HG03520 (cell line): ENCODE data around the gene LSAMP.

Source experiments
- ATAC-seq: cut with Tn5 transposase; IDR thresholded peaks from one replicate; pipeline ENCODE4 v1.9.1; 2021; ENCODE audit warnings: mild to moderate bottlenecking, moderate library complexity; ENCODE audit not compliant: unreplicated experiment

LSAMP gene

DNA sequence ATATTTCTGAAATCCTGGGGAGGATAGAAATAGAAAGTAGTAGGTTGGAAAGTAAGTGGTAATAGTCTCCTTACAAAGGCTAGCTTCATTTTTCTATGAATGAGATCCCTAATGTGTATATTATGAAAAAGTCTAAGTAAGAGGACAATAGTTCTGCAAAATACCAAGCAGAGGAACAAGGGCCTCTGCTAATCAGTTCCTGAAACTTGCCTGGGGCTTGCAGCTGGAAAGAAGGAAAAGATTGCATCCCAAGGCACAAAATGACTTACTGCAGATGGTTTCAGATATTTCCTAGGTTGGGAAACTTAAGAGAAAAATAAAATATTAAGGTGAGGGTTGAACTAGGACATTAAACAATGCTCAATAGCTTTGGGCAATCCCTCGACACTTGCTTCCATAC lies 528.4 kb downstream of the LSAMP start:
- no peak for ATAC-seq

DNA sequence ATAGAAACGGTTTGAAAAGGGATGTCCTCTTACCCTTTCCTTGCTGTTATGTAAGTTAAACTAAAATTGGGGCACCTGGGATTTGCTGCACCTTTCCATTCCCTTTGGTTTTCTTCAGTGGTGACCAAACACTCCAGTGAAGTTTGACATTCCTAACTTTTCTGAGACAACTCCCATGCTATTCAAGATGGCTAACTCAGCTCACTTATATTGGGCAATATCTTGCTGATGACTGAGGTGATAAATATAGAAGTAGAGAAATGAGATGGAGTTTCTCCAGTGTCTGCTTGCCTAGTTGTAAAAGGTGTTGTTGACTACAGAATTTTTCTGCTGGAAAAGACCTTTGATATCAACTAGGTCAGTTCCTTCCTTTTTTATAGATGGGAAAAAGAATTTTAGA lies 530.2 kb downstream of the LSAMP start:
- no peak for ATAC-seq

DNA sequence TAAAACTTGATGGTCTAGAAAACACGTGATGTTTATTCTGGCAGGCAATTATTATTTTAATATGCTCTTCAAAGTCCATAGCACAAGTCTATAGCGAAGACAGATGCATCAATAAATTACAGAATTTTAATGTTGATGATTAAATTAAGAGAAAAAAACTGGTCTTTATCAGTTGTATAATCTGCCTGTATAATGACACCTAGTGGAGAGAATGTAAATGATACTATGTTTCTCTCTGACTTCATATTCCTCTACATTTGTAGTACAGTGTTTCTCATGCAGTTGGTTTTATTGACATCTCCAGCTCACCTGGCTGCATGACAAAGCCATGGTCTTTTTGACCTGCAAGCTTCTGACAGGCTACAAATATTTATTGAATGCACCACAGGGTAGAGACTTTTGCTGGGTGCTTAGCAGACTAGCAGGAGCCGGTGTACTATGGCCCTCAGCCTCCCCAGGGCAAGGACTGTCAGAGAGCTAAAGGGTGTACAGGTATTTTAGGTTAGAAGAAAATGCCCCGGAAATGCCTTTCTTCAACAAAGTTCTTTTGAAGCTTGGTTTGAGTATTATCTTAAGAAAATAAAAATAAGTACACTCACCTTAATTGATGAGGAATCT lies 532.1 kb downstream of the LSAMP start:
- ATAC-seq: no peak

DNA sequence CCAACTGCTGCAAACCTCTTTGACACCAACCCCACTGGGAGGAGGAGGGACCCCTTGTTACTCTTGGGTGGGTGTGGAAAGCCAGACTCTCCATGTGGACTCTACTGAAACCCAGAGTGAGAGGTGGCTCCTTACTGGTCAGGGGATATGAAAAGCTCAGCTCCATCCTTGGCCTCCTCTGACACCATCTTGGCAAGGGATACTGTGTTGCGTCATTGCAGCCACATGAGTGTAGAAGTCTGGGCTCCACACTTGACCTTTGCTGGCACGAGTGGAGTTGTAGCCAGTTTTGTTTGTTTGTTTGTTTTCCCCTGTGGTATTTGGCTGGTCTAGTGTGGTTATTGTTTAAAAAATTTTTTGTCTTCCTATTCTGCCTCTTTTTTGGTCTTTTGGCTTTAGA lies 532.9 kb downstream of the LSAMP start:
- no peak for ATAC-seq

DNA sequence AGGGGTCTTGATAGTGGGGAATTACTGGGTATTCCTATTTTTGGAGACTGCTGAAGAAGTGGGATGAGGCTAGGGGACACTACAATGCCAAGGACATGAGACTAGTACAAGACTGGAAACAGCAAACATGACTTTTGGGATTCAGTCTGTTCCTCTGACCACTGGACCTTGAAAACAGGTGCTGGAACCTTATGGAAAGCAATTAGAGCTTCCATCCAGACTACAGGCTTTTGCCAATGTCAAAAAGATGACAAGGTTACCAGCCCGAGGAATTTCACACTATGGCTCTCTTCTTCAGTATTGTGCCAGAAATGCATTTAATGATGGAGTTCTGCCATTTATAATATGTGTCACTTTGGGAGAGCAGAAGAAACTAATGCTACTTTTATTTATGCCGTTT lies 539.4 kb downstream of the LSAMP start:
- ATAC-seq: no peak

DNA sequence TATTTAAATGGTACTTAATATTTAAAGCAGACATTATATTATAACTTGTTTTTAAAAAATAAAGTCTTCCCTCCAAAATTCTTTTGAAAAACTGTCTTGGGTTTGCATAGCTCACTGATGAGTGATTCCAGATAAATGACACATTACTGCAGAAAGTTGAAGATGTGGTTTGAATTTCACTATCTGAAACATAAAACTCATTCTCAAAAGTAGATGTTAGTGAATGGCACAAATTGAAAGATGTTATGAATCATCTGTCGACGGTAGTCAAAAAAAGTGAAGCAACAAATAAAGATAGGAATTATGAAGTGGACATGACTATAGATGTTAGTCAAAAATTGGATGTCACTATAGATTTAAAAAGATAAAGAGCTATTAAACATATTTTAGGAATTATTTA lies 541.4 kb downstream of the LSAMP start:
- no peak for ATAC-seq

DNA sequence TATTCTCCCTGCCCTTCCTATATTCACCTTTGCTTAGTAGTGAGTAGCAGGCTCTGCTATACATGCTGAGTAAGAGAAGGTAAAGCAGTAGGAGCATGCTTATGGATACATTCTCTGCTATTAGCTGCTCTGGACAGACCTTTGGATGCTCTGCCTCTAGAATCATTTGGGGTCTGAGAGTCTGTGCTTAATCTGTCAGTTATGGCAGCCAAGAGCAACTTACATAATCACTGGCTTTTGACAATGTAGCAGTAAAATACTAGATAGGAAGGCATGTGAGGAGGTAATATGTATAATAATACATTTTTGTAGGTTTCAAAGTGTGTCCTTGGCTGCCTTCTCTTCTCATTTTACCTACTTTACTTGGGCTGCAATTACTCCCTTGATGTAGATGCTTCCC lies 544.3 kb downstream of the LSAMP start:
- ATAC-seq: no peak

DNA sequence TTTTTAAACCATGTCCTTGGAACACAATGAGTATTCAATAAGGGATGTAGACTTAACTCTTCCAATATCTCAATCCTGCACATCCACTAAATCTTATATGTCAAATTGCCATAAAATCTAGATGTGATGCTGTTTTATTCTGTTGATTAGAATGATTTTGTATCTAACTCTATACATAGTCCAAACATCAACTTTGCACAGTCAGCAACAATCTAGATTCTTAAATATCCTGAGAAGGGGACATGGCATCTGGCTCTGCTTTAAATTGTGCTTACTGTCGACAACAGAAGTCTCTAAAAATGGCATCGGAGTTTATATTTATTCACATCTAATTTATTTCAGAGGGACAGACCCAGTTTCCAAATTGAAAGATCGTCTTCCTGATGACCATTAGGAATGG lies 545.8 kb downstream of the LSAMP start:
- ATAC-seq: no peak

DNA sequence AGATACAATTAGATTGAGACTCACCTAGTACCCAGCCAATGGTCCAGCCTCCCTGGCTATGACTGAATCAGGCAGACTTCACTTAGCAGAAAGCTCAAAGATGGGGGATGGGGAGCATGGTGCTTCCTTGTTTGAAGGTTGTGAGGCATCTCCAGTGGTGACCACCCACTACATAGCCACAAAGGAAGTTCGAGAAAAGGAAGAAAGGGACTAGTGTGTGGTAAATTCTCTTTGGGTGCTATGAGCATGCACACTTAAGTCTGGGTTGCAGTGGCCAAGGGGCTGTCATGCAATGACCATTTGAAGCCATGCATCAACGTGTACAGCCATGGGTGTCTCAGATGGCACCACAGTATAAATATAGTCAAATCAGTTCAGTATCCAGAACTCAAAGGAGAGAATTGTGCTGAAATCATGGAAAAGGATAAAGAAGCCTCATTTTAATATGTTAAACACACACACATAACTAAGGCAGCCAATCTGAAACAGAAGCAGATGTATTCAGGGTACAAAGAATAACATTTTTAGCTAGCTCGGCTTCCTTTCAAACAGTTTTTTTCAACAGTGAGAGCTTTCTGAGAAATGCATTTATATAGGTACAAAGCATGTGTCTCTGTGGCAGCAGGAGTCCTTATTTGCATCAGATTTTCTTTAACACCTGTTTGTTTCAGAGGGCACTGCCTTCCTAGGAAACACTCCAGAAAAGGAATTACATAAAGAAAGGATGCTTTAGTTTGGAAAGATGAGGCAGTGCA lies 546.5 kb downstream of the LSAMP start:
- ATAC-seq: no peak

DNA sequence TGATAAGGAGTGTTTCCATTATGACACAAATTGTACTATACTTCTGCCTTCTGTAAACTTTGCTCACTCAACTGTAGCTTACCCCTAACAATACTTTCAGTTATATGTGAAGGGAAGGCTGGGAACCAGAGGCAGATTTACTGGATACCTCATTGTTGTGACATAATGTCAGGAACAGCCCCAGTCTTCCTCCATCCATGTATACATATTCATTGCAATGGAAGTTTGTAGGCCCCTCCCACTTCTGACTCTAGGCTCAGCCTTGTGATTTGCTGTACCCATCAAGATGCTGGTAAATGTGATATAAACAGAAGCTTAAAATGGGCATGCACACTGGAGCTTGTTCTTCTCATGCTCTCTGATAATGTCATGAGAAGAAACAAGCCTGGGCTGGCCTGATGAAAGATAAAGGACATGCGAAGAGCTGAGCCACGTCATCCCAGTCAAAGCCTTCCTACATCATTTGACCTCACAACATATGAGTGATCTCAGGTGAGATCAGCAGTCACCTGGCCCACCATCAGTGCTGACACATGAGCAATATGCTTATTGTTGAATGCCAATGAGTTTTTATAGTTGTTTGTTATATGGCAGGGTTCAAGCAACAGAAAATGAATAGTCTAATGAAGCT lies 554.2 kb downstream of the LSAMP start:
- no peak for ATAC-seq

DNA sequence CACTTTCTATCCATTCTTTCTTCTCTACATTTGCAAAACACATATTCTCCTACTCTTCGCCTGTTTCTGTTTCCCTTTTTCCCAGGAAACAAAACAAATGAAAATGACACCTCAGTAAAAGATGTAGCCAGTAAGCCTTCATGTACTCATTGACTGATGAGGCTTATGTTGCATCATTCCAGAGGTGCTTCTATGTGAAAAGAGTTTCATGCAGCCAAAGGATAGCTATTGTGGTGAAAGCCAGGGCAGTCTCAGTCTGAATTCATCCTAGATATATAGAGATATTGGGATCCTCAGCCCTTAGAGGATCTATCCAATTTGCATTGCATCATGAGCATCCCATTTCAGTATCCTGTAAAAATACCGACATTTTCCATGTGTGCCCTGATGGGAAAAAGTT lies 554.7 kb downstream of the LSAMP start:
- no peak for ATAC-seq

DNA sequence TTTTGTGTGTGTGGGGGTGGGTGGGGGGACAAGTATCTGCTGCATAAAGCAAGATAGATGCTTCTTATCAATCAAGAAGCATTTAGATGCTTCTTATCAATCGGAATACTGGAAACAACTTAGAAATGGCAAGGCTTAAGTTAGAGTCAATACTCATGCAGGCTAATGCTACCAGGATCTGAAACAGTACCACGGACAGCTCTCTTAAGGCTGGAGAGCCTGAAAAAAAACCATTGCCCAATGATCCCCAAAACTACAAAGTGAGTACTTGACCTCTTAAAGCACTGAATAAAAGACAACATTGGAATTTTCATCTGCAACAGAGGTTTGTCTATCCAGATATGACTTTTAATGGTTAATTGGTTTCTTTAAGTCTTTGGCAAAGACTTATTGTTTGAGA lies 559.7 kb downstream of the LSAMP start:
- no peak for ATAC-seq

DNA sequence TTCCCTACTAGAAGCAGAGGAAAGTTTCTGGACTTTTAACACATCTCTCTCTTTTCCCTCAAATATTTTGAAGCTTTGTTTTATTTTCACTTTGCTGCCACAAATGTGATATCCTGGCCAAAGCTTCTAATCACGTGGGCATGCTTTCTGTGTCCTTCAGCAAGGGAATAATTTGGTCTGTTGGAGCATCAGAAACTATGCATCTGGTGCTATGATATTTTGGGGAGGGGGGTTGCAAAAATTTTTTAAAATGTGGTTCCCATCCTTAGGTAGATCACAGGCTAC lies 567.7 kb downstream of the LSAMP start:
- no peak for ATAC-seq

DNA sequence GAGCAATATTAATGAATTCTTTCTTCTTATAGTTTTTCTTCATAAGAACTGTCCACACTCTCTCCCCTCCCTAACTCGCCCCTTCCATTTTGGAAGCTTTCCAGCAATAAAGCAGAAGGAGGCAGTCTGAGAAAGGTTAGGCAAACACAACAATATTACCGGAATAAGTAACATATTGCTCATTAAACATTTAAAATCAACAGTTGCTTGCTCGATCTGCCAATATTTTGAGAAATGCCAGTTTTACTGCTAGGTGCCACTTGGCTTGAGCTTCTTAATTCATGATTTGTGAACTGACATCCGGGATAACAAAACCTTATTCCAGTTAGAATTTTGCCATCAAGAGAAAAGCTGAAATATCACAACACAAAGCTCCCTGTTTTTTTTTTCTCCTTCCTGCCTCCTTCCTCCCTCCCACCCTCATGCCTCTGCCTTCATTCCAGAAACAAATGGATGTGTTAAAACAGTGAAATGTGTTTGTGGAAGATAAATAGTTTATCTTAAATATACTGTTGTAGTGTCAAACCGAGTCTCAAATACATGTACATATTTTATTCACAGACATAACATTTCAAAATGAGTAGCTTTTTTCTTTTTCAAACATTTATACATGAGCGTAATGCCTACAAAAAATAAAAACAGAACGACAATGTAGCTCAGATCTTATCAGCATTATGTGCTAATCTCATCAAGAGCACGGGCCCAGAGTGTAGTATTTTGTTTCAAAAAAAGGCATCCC lies 568.2 kb downstream of the LSAMP start:
- no peak for ATAC-seq

DNA sequence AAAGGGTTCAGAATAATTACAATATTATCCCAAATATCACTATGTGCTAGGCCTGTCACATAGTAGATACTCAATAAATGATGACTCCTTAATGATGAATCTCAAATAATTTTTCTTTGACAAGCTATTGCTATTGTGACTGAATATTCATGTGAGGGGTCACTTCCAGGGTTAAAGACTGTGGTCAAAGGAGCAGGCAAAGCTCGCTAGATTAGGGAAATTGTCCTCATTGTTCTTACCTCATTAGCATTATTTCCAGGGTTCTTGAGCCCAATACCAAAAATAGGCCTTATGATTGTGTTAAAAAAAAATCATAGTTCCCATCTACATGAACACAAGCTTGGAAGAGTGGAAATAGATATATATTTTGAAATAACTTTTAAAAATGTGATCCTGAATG lies 569.8 kb downstream of the LSAMP start:
- no peak for ATAC-seq

DNA sequence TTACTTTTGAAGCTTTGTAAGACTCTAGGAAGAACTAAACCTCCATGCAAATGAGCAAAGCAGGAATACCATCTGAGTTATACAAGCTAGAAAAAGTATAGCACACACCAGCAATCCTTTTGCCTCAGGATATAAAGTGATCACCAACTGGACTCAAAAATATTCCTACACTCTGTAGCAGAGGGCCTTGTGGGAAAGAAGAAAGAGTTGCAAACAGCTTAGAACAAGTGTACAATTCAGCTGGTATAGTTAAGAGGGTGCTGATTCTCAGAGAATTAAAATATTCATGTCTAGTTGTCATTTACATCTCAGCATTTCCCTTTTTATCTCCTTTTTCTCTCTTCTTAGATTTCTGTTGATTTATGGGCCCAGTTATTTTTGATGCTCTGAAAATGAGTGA lies 573.6 kb downstream of the LSAMP start:
- ATAC-seq: no peak

DNA sequence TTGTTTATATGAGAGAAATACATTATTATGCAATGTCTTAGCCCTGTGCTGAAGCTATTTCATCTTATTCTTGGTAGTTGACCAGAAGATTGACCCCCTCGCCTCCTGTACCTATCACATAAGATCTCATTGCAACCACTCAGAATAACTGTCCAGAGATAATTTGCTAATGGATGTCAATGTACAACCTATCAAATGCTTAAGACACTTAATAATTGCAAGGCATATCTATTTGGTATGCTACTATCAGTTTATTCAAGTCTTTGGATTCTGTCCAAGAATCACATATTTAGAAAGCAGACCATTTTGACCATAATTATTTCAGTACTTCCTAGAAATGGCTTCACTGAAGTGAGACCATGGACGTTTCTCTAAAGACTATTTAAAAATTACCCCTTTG lies 580.4 kb downstream of the LSAMP start:
- ATAC-seq: no peak

DNA sequence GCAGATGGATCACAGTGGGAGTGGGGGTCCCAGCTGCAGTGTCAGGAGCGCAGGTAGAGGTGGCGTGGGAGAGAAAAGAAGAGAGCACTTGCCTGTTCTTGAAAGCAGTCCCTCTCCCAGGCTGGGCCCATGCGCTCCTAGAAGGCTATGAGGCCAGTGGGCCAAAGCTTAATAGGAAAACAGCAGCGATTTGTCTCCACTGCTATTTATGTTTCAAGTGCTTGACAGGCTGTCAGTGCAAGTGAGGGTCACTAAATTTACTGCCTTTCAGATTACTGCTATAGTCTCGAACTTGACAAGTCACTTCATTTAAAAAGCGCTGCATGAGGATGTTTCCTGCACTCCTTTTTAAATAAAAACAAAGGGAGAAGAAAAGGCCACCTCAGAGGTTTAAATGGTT lies 582.4 kb downstream of the LSAMP start:
- no peak for ATAC-seq

DNA sequence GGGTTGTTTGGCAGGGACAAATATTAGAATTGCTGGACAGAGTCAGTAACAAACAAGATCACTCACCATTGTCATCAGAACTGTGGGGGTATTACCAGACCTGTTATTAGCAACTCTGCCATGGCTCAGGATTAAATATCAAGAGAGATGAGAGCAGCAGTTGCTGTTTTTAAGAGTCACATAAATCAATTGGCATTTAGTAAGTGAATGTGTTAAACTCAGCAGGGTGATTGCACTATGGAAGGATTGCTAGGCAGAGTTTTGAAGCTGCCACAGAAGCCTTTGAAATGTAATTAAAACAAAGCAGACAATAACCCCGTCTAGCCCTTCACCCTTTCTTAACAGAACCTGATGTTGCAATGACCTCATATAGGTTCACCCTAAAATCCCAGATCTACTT lies 583.2 kb downstream of the LSAMP start:
- ATAC-seq: no peak

DNA sequence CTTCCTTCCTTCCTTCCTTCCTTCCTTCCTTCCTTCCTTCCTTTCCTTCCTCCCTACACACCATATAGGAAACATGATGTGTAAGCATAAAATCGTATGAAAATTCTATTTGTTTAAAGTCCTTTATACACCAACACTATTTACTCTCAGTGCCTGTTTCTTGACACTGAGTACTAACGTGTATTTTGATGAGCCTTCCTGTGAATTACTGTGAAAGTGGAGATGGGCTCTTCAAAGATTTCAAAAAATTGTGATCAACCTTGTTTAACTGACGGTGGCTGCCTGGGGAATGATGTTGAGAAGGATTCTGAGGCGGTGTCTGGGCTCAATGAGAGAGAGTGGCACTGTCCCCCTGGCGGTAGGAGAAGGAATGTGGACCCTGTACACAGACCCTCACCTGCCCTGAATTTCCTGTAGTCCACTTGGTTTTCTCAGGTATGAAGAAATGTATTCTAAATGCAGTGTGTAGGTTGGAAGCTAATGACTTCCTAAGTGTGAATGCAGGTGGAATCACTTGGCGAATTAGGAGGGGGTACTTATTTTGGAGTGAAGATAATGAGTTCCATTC lies 584.0 kb downstream of the LSAMP start:
- no peak for ATAC-seq

DNA sequence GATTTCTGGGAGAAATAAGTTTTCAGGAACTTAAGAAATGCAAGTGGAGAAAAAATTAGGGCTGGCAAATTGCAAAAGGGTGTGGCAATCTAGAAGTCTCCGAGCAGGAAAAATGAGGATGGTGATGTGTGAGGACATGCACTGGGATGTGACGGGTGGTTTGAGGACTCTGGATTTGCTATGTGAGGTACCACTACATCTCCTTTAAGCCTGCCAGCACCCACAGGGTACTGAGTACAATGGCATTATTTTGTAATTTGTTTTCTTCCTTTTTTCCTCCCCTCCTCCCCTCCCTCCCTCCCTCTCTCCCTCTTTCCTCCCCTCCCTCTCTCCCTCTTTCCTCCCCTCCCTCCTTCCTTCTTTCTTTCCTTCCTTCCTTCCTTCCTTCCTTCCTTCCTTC lies 584.5 kb downstream of the LSAMP start:
- no peak for ATAC-seq
